GM10847 (cell line): ENCODE data around the gene RGS18.

Experiments used
- POLR2A ChIP-seq: IDR thresholded peaks from 2 replicates; pipeline ENCODE4 v1.6.1; 2011; ENCODE audit not compliant: insufficient read length; ENCODE audit errors: extremely low read depth

The RGS18 gene

GRCh38 chr1:192159781-192160180 is 1.5 kb downstream of the RGS18 start:
- no peak for TF ChIP-seq POLR2A

DNA sequence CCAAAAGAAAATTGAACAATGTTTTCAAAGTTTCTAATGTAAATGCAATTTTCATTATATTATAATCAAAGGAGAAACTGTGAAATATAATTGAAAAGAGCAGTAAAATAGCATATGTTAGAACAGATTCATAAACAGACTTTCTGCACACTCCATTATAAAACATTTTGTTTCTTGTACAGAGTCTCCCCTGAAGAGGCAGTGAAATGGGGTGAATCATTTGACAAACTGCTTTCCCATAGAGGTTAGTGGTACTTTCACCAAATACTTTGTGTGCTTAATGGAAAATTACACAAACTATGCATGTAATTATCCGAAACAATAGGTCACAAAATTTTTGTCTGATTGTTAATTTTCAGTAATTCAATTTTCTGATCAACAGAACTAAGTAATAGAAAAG is 1.9 kb downstream of the RGS18 start:
- no peak for TF ChIP-seq POLR2A

GRCh38 chr1:192161976-192162375 is 3.7 kb downstream of the RGS18 start:
- TF ChIP-seq POLR2A, result no peak

- TF ChIP-seq POLR2A, result no peak
Observed at GRCh38 chr1:192162376-192162775, 4.1 kb downstream of the RGS18 start.

- TF ChIP-seq POLR2A, result no peak
Observed at GRCh38 chr1:192167011-192167410, 8.7 kb downstream of the RGS18 start.

GRCh38 chr1:192167911-192168700 is 9.8 kb downstream of the RGS18 start:
- no peak for TF ChIP-seq POLR2A

DNA sequence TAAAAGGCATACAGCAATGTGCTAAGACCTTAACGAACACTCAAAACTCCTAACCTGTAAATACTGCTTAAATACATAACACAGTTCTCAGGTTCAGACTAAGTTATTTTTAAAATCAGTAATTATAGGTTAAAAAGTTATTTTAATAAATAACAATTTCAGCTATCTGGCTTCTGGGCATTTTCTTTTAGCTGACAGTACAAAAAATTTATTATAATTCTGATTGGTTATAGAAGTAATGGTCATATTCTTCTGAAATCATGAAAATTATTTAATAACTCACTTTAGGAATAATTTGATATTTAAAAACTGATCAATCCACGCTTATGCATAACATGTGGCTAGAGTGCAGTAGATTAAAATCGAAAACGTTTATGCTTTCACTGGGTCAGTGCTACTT is 10.7 kb downstream of the RGS18 start:
- no peak for TF ChIP-seq POLR2A

- no peak for TF ChIP-seq POLR2A
Observed at GRCh38 chr1:192170196-192170984, 12.1 kb downstream of the RGS18 start.

DNA sequence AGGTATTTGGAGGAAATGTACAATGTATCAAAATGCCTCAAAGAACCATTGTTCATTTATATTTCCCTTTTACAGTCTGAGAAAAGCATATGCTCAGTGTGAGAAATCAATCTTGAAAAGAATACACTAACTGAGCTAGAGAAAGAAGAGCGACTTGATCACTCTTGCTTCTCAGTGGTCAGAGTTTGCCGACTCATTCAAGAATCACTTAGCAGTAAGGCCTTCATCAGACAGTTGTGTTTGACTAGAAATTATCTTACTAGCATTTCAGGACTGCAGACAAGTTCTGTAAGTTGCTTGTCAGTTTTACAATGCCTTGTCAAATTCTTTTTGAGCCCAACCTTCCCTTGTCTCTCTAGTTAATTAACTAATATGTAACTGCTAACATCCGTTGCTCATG is 12.9 kb downstream of the RGS18 start:
- no peak for TF ChIP-seq POLR2A

DNA sequence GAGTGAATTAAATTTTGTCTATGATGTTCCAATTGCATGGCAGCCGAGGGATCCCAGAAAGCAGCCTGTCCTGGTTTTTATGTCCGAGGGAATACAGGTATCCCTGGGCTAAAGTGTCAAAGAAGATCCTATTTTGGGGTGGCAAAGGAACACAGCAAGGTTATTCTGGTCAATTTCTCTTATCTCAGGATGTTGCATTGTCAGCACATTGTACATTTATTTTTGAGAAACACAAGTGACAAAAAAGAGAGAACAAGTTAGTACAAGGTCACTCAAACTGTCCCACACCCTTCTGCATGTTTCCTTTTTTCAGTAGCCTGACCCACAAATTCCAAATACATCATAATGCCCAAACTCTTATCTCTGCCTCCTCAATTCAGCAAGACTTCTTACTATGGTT is 17.7 kb downstream of the RGS18 start:
- no peak for TF ChIP-seq POLR2A

GRCh38 chr1:192183788-192184187 is 25.5 kb downstream of the RGS18 start:
- TF ChIP-seq POLR2A, result no peak

DNA sequence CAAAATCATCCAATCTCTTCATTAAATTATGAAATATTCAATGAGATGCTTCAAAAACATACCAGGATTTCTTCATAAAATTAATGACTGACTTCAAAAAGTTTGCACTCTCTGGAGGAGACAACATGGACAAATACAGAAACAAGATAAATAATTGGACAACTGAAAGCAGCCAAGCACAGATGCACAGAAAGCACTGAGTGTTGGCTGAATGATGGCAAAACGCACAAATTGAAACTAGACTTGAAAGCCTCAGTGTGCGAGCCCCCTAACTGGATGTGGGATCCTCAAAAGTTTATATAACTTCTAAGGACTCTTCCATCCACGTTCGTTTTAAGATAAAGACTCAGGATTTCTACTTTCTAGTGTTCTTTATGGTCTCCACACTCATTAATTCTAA is 27.9 kb downstream of the RGS18 start:
- no peak for TF ChIP-seq POLR2A

- TF ChIP-seq POLR2A, result no peak
Observed at GRCh38 chr1:192190066-192190465, 31.8 kb downstream of the RGS18 start.

- no peak for TF ChIP-seq POLR2A
Observed at GRCh38 chr1:192201303-192201702, 43.0 kb downstream of the RGS18 start.

DNA sequence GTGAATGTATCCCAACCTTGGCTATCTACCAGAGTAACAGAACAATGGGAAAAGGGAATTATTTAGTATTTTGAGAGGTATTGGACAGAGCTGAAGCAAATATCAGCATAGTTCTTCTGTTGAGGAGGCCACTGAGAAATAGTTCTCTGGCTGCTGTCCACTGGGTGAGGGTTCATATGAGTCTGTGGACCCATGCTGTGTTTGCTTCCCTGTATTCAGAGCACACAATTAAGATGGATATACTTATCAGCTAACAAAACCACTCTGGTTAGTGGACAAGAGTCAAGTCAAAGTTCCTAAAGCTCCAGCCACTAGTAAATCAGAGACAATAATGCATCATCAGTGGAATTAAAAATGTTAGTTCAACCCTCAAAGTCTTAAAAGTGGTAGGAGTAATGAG is 66.1 kb downstream of the RGS18 start:
- TF ChIP-seq POLR2A, result no peak

DNA sequence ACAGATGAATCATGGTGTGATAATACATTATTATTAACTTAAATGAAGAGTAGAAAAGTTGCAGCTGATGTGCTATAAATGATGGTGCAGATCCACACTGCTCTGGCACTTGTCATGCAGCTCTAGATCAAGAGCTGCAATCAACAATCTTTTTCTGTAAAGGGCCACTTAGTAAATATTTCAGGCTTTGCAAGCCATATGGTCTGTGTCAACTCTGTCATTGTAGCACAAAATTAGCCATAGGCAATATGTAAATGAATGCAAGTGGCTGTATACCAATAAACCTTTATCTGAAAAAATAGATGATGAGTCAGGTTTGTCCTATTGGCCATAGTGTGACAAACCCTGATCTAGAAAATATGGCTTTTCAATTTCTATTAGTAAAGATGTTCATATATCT is 66.6 kb downstream of the RGS18 start:
- no peak for TF ChIP-seq POLR2A
